Stimulated activated CD8-positive, alpha-beta memory T cell treated with anti-CD3 and anti-CD28 coated beads, Interleukin-12 subunit alpha, Interleukin-12 subunit beta, amount 100 ng/mL, for 1 hour (primary cell): ENCODE data around the gene PTPRG.
"Not testable (repeated sequence)": the region's sequence is repeated elsewhere in the genome, so short reads cannot be mapped to it uniquely, and the experiment has no call there.

Experiments
- DNase-seq: peaks from one replicate; pipeline ENCODE4 v3.0.0-alpha.2; 2020; ENCODE audit warnings: low read depth

The PTPRG gene

GRCh38 chr3:61561374-61562041 lies at the start of gene PTPRG:
TSS of gene PTPRG (plus strand) at chr3:61561571. CDS start at chr3:61562288, 717 bp downstream.
- no peak for DNase-seq

- DNase-seq, result no peak
Measured at GRCh38 chr3:61518590-61518989, 42.8 kb upstream of the PTPRG start.

GRCh38 chr3:61520966-61521628 lies 40.3 kb upstream of the PTPRG start:
- DNase-seq, result no peak

GRCh38 chr3:61522060-61522459 lies 39.3 kb upstream of the PTPRG start:
- DNase-seq, result no peak

- no peak for DNase-seq
Measured at GRCh38 chr3:61522626-61523025, 38.7 kb upstream of the PTPRG start.

GRCh38 chr3:61524933-61525332 lies 36.4 kb upstream of the PTPRG start:
- DNase-seq, result no peak

GRCh38 chr3:61526308-61526707 lies 35.1 kb upstream of the PTPRG start:
- no peak for DNase-seq

GRCh38 chr3:61527011-61527410 lies 34.4 kb upstream of the PTPRG start:
- no peak for DNase-seq

GRCh38 chr3:61530355-61530754 lies 31.0 kb upstream of the PTPRG start:
- no peak for DNase-seq

GRCh38 chr3:61531528-61531927 lies 29.8 kb upstream of the PTPRG start:
- DNase-seq, result no peak

- no peak for DNase-seq
Measured at GRCh38 chr3:61532739-61533500, 28.5 kb upstream of the PTPRG start.

- no peak for DNase-seq
Measured at GRCh38 chr3:61535826-61536225, 25.5 kb upstream of the PTPRG start.

- DNase-seq, result no peak
Measured at GRCh38 chr3:61537366-61537765, 24.0 kb upstream of the PTPRG start.

- no peak for DNase-seq
Measured at GRCh38 chr3:61538486-61538885, 22.9 kb upstream of the PTPRG start.

- no peak for DNase-seq
Measured at GRCh38 chr3:61541694-61542093, 19.7 kb upstream of the PTPRG start.

- DNase-seq, result no peak
Measured at GRCh38 chr3:61545716-61546115, 15.7 kb upstream of the PTPRG start.

- no peak for DNase-seq
Measured at GRCh38 chr3:61547625-61548024, 13.7 kb upstream of the PTPRG start.

- not testable (repeated sequence) for DNase-seq
Measured at GRCh38 chr3:61552704-61553103, 8.7 kb upstream of the PTPRG start.

- DNase-seq, result no peak
Measured at GRCh38 chr3:61559136-61559731, 2.1 kb upstream of the PTPRG start.

- DNase-seq, result no peak
Measured at GRCh38 chr3:61560517-61561373, 626 bp upstream of the PTPRG start.

- DNase-seq, result no peak
Measured at GRCh38 chr3:61562042-61562720, 810 bp downstream of the PTPRG start.
